Ishikawa (cell line): ENCODE measurements around the gene UBL7.

Experiments
- CREB1 ChIP-seq: IDR thresholded peaks from 2 replicates; pipeline ENCODE4 v1.6.1; 2012; ENCODE audit warnings: low read depth
- EGR1 ChIP-seq: IDR thresholded peaks from 2 replicates; pipeline ENCODE4 v1.6.1; 2012
- EP300 ChIP-seq: IDR thresholded peaks from 2 replicates; pipeline ENCODE4 v1.6.1; 2012; ENCODE audit warnings: borderline replicate concordance
- FOXM1 ChIP-seq: IDR thresholded peaks from 2 replicates; pipeline ENCODE4 v1.6.1; 2012; ENCODE audit warnings: low read depth, borderline replicate concordance
- MAX ChIP-seq: IDR thresholded peaks from 2 replicates; pipeline ENCODE4 v1.6.1; 2012
- TAF1 ChIP-seq: IDR thresholded peaks from 2 replicates; pipeline ENCODE4 v1.6.1; 2012; ENCODE audit warnings: low read depth, mild to moderate bottlenecking
- TCF12 ChIP-seq: IDR thresholded peaks from 2 replicates; pipeline ENCODE4 v1.6.1; 2012; ENCODE audit warnings: low read depth
- YY1 ChIP-seq: IDR thresholded peaks from 2 replicates; pipeline ENCODE4 v1.6.1; 2012; ENCODE audit warnings: low read depth
- TF ChIP-seq, protein P1 (sequence below): IDR thresholded peaks from 2 replicates; pipeline ENCODE4 v1.6.1; 2012; ENCODE audit warnings: low read depth, mild to moderate bottlenecking

DNA sequence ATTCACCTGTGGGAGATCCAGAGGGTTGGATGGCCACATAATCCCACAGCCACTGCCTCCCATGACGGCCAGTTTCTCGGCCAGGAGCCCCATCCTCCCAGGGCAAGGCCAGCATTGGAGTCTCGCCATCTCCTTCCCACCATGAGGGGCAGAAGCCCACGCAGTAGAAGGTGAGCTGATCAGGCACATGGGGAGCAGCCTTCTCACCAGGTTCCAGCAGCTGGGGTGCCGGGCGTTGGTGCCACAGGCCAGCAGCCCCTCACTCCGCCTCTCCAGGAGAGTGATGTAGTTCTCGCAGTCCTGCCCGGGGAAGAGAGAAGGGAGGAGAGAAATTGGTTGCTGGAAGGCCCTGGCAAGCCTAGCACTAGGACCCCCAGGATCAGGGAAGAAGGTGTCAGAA, 43.3 kb downstream of the UBL7 start:
- TF ChIP-seq, protein P1, sequence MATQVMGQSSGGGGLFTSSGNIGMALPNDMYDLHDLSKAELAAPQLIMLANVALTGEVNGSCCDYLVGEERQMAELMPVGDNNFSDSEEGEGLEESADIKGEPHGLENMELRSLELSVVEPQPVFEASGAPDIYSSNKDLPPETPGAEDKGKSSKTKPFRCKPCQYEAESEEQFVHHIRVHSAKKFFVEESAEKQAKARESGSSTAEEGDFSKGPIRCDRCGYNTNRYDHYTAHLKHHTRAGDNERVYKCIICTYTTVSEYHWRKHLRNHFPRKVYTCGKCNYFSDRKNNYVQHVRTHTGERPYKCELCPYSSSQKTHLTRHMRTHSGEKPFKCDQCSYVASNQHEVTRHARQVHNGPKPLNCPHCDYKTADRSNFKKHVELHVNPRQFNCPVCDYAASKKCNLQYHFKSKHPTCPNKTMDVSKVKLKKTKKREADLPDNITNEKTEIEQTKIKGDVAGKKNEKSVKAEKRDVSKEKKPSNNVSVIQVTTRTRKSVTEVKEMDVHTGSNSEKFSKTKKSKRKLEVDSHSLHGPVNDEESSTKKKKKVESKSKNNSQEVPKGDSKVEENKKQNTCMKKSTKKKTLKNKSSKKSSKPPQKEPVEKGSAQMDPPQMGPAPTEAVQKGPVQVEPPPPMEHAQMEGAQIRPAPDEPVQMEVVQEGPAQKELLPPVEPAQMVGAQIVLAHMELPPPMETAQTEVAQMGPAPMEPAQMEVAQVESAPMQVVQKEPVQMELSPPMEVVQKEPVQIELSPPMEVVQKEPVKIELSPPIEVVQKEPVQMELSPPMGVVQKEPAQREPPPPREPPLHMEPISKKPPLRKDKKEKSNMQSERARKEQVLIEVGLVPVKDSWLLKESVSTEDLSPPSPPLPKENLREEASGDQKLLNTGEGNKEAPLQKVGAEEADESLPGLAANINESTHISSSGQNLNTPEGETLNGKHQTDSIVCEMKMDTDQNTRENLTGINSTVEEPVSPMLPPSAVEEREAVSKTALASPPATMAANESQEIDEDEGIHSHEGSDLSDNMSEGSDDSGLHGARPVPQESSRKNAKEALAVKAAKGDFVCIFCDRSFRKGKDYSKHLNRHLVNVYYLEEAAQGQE: no peak
- no peak for TF ChIP-seq CREB1
- TF ChIP-seq EP300: no peak
- no peak for TF ChIP-seq TAF1
- no peak for TF ChIP-seq TCF12
- TF ChIP-seq EGR1: no peak
- no peak for TF ChIP-seq MAX
- no peak for TF ChIP-seq FOXM1
- TF ChIP-seq YY1: no peak
